Activated CD8-positive, alpha-beta T cell treated with anti-CD3 and anti-CD28 coated beads for 36 hours (primary cell): ENCODE results near the gene TCP10L. TPM values are rescaled to one million over a fixed set of nuclear protein-coding genes. Genes with fewer than 3 reads are reported as not detected.

Experiments
- ATAC-seq: fragments of 200-7000 bp; cut with Tn5 transposase; one replicate; pipeline ENCODE4 v1.10.0; 2021; ENCODE audit warnings: mild to moderate bottlenecking, moderate library complexity
- CTCF ChIA-PET: fragments of 350-600 bp; sonication (Branson Sonifier 250); formaldehyde crosslinking; loops from one replicate; lab custom pipeline; 2021; ENCODE audit warnings: antibody characterized with exemption; lab: Charles Lee
- POLR2A ChIA-PET: fragments of 350-600 bp; sonication (Branson Sonifier 250); formaldehyde crosslinking; loops from one replicate; lab custom pipeline; 2021; ENCODE audit warnings: antibody characterized with exemption; lab: Charles Lee
- DNase-seq: peaks from one replicate; pipeline ENCODE4 v3.0.0-alpha.2; 2020
- H3K27ac Mint-ChIP-seq: one replicate; pipeline ENCODE4 v1.8.0; 2021; ENCODE audit warnings: mild to moderate bottlenecking, mixed read lengths
- H3K27me3 Mint-ChIP-seq: one replicate; pipeline ENCODE4 v1.8.0; 2021; ENCODE audit warnings: mixed read lengths
- H3K36me3 Mint-ChIP-seq: one replicate; pipeline ENCODE4 v1.8.0; 2021; ENCODE audit warnings: low read depth, mixed read lengths
- H3K4me1 Mint-ChIP-seq: one replicate; pipeline ENCODE4 v1.8.0; 2021; ENCODE audit warnings: low read depth, mixed read lengths
- H3K4me3 Mint-ChIP-seq: one replicate; pipeline ENCODE4 v1.8.0; 2021; ENCODE audit warnings: mild to moderate bottlenecking, moderate library complexity, mixed read lengths
- H3K9me3 Mint-ChIP-seq: one replicate; pipeline ENCODE4 v1.8.0; 2021; ENCODE audit warnings: mixed read lengths
- intact Hi-C: fragments of 100-400 bp; cut with micrococcal nuclease; formaldehyde crosslinking; loops from one replicate; pipeline ENCODE4 v1.10.0; 2022
- total RNA-seq, 2 experiments: library from RNA; stranded (reverse); gene quantifications; one replicate each; pipeline ENCODE4 v1.2.3, GENCODE V29; 2021
- TF ChIP-seq, protein P1 (sequence below): fragments of 200-600 bp; IDR thresholded peaks from one replicate; pipeline ENCODE4 v1.8.0; 2022; ENCODE audit warnings: antibody characterized with exemption, mild to moderate bottlenecking

TCP10L gene
- total RNA-seq, 2 experiments from 2014 or later: 0.31 to 0.63 TPM

DNA sequence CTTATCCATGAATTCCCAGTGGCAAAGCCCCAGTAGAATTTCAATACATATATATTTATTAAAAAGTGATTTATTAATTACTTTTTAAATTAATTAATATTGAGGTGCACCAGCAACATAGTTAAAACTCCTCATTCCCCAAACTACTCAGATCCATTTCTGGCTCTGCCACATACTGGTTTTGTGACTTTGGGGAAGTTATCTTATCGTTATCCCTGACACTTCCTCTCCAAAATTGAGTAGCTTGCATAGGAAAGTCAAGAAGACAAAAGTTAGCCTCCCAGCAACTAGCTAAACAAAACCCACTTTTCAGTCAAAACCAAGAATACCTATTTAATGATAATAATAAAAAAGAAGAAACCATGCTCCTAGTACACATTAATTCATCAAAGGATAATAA lies 35.9 kb downstream of the TCP10L start:
- ChIA-PET CTCF (interaction anchor here (1.7 kb wide), 1 partner anchor 135 kb away, joined by 4 read pairs; no protein-coding TSS in a partner anchor), POLR2A (no interaction called here)
- no peak overlapping the region for H3K27ac Mint-ChIP-seq
- TF ChIP-seq, protein P1, sequence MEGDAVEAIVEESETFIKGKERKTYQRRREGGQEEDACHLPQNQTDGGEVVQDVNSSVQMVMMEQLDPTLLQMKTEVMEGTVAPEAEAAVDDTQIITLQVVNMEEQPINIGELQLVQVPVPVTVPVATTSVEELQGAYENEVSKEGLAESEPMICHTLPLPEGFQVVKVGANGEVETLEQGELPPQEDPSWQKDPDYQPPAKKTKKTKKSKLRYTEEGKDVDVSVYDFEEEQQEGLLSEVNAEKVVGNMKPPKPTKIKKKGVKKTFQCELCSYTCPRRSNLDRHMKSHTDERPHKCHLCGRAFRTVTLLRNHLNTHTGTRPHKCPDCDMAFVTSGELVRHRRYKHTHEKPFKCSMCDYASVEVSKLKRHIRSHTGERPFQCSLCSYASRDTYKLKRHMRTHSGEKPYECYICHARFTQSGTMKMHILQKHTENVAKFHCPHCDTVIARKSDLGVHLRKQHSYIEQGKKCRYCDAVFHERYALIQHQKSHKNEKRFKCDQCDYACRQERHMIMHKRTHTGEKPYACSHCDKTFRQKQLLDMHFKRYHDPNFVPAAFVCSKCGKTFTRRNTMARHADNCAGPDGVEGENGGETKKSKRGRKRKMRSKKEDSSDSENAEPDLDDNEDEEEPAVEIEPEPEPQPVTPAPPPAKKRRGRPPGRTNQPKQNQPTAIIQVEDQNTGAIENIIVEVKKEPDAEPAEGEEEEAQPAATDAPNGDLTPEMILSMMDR: no peak
- DNase-seq (no peak), ATAC-seq (no peak)
- H3K36me3 Mint-ChIP-seq: no peaks in the 10 kb centered on the region
- H3K4me1 Mint-ChIP-seq: peaks cover 7% of the 10 kb centered on the region
- H3K27me3 Mint-ChIP-seq: no peaks in the 10 kb centered on the region
- intact Hi-C loops: no loop called here
- H3K4me3 Mint-ChIP-seq: no peak overlapping the region
- H3K9me3 Mint-ChIP-seq: no peaks in the 10 kb centered on the region

DNA sequence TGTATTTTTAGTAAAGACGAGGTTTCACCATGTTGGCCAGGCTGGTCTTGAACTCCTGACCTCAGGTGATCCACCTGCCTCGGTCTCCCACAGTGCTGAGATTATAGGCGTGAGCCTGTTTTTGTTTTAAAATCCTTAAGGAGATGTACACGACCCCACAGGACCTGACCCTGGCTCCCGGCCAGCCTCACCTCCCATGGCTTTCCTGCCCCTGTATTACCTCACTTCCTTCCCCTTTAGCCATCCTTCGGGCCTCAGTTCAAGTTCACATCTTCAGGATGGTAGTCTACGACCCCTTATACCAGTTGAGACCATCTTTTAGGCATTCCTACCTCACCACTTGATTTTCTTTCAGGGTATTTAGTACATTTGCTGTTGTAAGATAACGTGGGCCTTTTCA lies 36.3 kb downstream of the TCP10L start:
- H3K27me3 Mint-ChIP-seq: no peaks in the 10 kb centered on the region
- CTCF ChIA-PET: interaction anchor here (1.7 kb wide), 1 partner anchor 135 kb away, joined by 4 read pairs; no protein-coding TSS in a partner anchor
- no peaks in the 10 kb centered on the region for H3K36me3 Mint-ChIP-seq
- TF ChIP-seq, protein P1: no peak
- no peak overlapping the region for H3K27ac Mint-ChIP-seq
- intact Hi-C loops: no loop called here
- POLR2A ChIA-PET: no interaction called here
- no peaks in the 10 kb centered on the region for H3K9me3 Mint-ChIP-seq
- DNase-seq (no peak), ATAC-seq (no peak)
- peaks cover 7% of the 10 kb centered on the region for H3K4me1 Mint-ChIP-seq
- H3K4me3 Mint-ChIP-seq: no peak overlapping the region

DNA sequence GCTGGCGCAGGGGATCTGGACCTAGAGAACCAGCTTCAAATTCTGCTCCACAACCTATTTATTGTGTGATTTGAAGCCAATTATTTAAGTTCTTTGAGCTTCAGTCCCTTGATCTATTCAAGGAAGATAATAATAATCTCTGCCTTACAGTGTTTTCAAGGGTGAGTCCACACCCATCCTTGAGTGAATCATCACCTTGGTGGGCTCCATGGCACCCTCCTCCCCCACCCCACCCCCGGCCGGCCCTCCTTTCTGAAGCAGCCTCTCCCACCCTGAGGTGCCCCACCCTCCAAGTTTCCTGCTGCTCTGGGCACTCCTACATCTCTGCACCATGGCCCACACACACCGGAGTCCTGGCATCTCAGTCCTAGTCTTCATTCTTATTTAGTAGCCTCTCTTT lies 38.3 kb downstream of the TCP10L start:
- TF ChIP-seq, protein P1: no peak
- peaks cover 7% of the 10 kb centered on the region for H3K4me1 Mint-ChIP-seq
- no peak overlapping the region for H3K4me3 Mint-ChIP-seq
- no peak for ATAC-seq
- no peaks in the 10 kb centered on the region for H3K9me3 Mint-ChIP-seq
- intact Hi-C loops: no loop called here
- ChIA-PET CTCF (interaction anchor here (0.6 to 1.3 kb wide), 2 partner anchors 22 to 468 kb away, joined by 3 to 6 read pairs; no protein-coding TSS in a partner anchor), POLR2A (no interaction called here)
- H3K27me3 Mint-ChIP-seq: no peaks in the 10 kb centered on the region
- no peaks in the 10 kb centered on the region for H3K36me3 Mint-ChIP-seq
- no peak for DNase-seq
- H3K27ac Mint-ChIP-seq: no peak overlapping the region

DNA sequence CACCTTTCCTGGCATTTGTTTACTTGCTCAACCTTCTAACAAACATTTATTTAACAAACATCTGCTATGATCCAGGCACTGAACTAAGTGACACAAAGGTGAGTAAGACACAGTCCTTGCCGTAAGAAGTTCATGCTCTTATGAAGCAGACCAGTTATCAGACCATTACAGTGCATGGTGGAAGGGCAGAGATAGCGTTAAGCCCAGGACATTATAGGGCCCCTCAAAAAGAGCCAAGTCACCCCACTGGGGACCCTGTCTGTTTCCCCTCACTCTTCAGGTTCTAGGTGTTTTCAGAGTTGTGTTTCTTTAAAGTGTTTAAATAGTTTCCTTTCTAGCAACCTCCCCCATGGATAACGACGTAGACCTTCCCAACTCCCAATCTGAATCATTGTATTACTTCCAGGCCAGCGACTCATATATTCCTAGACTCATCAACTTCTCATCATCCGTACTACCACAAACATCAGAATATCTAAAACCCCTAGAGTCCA lies 39.3 kb downstream of the TCP10L start:
- no peak overlapping the region for H3K4me3 Mint-ChIP-seq
- ChIA-PET POLR2A (no interaction called here), CTCF (no interaction called here)
- no peak overlapping the region for H3K27ac Mint-ChIP-seq
- no peak for ATAC-seq
- H3K9me3 Mint-ChIP-seq: no peaks in the 10 kb centered on the region
- H3K36me3 Mint-ChIP-seq: no peaks in the 10 kb centered on the region
- TF ChIP-seq, protein P1: no peak
- H3K4me1 Mint-ChIP-seq: peaks cover 7% of the 10 kb centered on the region
- no peaks in the 10 kb centered on the region for H3K27me3 Mint-ChIP-seq
- intact Hi-C loops: no loop called here
- DNase-seq: no peak

DNA sequence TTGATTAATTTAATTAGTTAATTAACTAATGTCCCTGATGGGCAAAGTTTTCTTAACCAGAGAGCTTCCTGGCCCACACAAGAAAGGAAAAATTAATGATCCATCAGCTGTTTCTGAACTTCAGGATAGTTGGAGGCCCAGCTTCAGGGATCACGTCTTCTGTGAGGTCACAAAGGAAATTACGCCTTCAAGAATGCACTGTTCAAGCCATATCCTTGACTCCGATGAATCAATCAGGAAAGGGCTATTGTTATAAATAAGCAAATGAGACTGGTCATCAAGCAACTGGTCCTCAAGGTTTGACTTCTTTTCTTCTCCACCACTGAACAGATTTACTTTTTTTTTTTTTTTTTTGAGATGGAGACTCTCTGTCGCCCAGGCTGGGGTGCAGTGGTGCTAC lies 40.6 kb downstream of the TCP10L start:
- Mint-ChIP-seq H3K4me1 (peaks cover 7% of the 10 kb centered on the region), H3K36me3 (no peaks in the 10 kb centered on the region), H3K27ac (no peak overlapping the region), H3K27me3 (no peaks in the 10 kb centered on the region), H3K4me3 (no peak overlapping the region), H3K9me3 (no peaks in the 10 kb centered on the region)
- intact Hi-C loops: no loop called here
- no peak for DNase-seq
- POLR2A ChIA-PET: no interaction called here
- TF ChIP-seq, protein P1: no peak
- no peak for ATAC-seq
- CTCF ChIA-PET: no interaction called here
